Measurements from ENCODE around the gene GATB.

GATB gene

GRCh38 chr4:151677193-151677592 lies 83.6 kb downstream of the GATB start:
- no peak for DNase-seq (ENCODE audit: low spot score)
- in situ Hi-C loops (cut with MboI; ENCODE audit: low sequenced_read_pairs, unreplicated experiment): no loop called here
- TF ChIP-seq, protein P1, sequence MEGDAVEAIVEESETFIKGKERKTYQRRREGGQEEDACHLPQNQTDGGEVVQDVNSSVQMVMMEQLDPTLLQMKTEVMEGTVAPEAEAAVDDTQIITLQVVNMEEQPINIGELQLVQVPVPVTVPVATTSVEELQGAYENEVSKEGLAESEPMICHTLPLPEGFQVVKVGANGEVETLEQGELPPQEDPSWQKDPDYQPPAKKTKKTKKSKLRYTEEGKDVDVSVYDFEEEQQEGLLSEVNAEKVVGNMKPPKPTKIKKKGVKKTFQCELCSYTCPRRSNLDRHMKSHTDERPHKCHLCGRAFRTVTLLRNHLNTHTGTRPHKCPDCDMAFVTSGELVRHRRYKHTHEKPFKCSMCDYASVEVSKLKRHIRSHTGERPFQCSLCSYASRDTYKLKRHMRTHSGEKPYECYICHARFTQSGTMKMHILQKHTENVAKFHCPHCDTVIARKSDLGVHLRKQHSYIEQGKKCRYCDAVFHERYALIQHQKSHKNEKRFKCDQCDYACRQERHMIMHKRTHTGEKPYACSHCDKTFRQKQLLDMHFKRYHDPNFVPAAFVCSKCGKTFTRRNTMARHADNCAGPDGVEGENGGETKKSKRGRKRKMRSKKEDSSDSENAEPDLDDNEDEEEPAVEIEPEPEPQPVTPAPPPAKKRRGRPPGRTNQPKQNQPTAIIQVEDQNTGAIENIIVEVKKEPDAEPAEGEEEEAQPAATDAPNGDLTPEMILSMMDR (IDR thresholded peaks at IDR 0.05; ENCODE audit: borderline replicate concordance, control extremely low read depth, extremely low read depth, insufficient read depth, missing control alignments): no peak

DNA sequence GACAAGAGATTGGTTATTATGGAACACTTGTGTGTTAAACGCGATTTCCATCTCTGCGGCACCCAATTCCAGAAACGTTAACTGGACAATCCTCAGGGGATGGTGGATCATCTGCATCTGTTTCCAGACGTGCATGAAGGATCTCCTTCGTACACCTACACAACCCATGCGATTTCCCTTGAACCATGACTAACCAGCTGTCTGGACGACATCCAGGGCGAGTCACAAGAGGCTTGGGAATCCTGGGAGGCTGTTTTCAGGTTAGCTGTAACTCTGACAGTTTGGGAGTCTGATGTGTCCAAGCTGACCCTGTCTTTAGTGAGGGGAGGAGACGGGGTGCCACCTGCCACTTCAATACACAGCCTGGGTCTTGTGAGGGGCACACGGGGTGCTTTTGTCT lies 84.5 kb downstream of the GATB start:
- no peak for DNase-seq (ENCODE audit: low spot score)
- in situ Hi-C loops (cut with MboI; ENCODE audit: low sequenced_read_pairs, unreplicated experiment): no loop called here
- TF ChIP-seq, protein P1 (IDR thresholded peaks at IDR 0.05; ENCODE audit: borderline replicate concordance, control extremely low read depth, extremely low read depth, insufficient read depth, missing control alignments): no peak

GRCh38 chr4:151675411-151675971 lies 85.3 kb downstream of the GATB start:
- in situ Hi-C loops (cut with MboI; ENCODE audit: low sequenced_read_pairs, unreplicated experiment): no loop called here
- no peak for DNase-seq (ENCODE audit: low spot score)
- TF ChIP-seq, protein P1 (IDR thresholded peaks at IDR 0.05; ENCODE audit: borderline replicate concordance, control extremely low read depth, extremely low read depth, insufficient read depth, missing control alignments): no peak

GRCh38 chr4:151674804-151675391 lies 85.9 kb downstream of the GATB start:
- TF ChIP-seq, protein P1 (IDR thresholded peaks at IDR 0.05; ENCODE audit: borderline replicate concordance, control extremely low read depth, extremely low read depth, insufficient read depth, missing control alignments): no peak
- in situ Hi-C loops (cut with MboI; ENCODE audit: low sequenced_read_pairs, unreplicated experiment): no loop called here
- DNase-seq (ENCODE audit: low spot score): no peak

GRCh38 chr4:151673908-151674520 lies 86.8 kb downstream of the GATB start:
- TF ChIP-seq, protein P1 (IDR thresholded peaks at IDR 0.05; ENCODE audit: borderline replicate concordance, control extremely low read depth, extremely low read depth, insufficient read depth, missing control alignments): no peak
- no peak for DNase-seq (ENCODE audit: low spot score)
- in situ Hi-C loops (cut with MboI; ENCODE audit: low sequenced_read_pairs, unreplicated experiment): no loop called here

GRCh38 chr4:151672996-151673395 lies 87.8 kb downstream of the GATB start:
- TF ChIP-seq, protein P1 (IDR thresholded peaks at IDR 0.05; ENCODE audit: borderline replicate concordance, control extremely low read depth, extremely low read depth, insufficient read depth, missing control alignments): no peak
- no peak for DNase-seq (ENCODE audit: low spot score)
- in situ Hi-C loops (cut with MboI; ENCODE audit: low sequenced_read_pairs, unreplicated experiment): no loop called here
